Neural progenitor cell (in vitro differentiated cells): ENCODE measurements around the gene SP140L.

Source experiments
- CTCF ChIP-seq: fragments of 200-600 bp; sonication (generic); IDR thresholded peaks from 2 replicates; pipeline ENCODE4 v1.5.1; 2017; ENCODE audit warnings: antibody characterized with exemption, mild to moderate bottlenecking
- EZH2 ChIP-seq: fragments of 200-600 bp; sonication (generic); IDR thresholded peaks from 2 replicates; pipeline ENCODE4 v1.6.1; 2017; ENCODE audit warnings: antibody characterized with exemption, mild to moderate bottlenecking, moderate library complexity
- EZH2phosphoT487 ChIP-seq: fragments of 200-600 bp; sonication (generic); IDR thresholded peaks from 2 replicates; pipeline ENCODE4 v1.6.1; 2017; ENCODE audit warnings: antibody characterized with exemption

GRCh38 chr2:230296917-230297316 is 30.1 kb upstream of the SP140L start:
- TF ChIP-seq CTCF (no peak), EZH2phosphoT487 (no peak), EZH2 (no peak)
